ENCODE measurements around the gene FBLN1. TPM values are rescaled to one million over a fixed set of nuclear protein-coding genes. Genes with fewer than 3 reads are reported as not detected.
"Not testable (repeated sequence)": the region's sequence is repeated elsewhere in the genome, so short reads cannot be mapped to it uniquely, and the experiment has no call there.

The FBLN1 gene
- polyA plus RNA-seq, 3 donors: 79.1 to 105 (median 97.9) TPM

DNA sequence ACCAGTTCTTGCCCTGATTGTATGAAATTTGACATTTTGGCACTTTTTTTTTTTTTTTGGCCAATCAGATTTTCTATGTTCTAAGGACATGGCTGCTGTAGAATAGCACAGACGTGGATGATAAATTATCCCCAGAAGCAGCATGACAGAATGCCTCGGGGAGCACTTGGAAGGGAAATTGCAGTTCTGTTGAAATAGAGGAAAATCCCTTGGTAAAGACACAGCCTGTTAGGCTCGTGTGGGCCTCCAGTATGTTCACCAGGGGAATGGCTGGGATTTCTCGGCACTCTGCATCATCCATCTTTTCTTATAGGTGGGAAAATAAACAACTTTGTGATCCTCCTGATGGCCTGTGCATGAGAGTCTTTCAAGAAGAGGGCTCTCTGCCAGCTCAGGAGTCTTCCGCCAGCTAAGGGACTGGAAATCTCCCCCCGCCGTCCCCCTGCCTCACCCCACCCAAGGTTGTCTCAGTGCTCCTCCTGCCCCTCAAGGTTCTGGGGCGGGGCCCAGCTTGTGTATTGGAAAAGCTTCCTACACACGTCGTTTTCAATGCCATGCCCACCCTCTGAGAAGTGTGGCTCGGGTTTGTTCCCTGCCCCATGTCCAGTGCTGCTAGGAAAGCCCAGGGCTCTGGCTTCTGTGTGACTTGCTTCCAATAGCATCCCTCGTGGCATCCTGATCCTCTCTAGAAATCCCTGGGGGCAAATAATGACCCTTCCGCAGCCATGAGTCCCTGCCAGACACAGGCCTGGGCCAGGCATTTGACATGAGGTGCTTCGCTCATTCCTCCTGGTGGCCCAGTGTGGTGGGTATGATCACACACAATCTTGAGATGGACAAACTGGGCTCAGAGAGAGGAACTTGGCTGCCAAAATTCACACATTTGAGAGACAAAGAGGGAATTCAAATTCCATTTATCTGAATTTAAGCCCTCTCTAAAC is 98.4 kb downstream of the FBLN1 start:
- no peak for DNase-seq (ENCODE audit: low read depth in 3 of 3, low spot score in 2 of 3)

DNA sequence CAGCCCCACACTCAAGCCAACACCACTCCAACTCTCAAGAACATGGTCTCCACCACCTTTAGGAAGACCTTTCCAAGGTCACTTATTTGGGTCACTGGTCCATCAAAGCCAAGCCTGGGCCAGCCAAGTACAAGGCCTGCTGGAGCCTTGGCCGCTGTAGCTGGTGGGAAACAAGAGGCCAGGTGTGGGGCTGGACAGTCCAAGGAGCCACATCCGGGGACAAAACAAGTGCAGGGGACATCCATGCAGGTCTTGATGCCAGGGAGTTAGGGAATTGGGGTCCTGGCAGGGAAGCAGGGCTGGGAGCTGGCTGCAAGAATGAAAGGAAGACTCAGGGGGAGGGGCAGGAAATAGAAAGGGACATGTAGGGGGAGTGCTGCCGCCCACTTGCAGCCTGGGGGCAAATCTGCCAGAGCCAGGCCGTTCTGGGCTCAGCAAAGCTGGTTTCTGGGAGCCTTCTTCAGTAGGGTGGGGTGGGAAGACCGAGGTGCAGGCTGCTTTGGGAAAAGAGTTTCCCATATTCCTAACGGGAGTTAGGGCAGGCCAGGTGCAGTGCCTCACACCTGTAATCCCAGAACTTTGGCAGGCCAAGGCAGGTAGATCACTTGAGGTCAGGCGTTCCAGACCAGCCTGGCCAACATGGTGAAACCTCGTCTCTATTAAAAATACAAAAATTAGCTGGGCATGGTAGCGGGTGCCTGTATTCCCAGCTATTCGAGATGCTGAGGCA is 99.5 kb downstream of the FBLN1 start:
- DNase-seq (ENCODE audit: low read depth in 3 of 3, low spot score in 2 of 3): no peak

DNA sequence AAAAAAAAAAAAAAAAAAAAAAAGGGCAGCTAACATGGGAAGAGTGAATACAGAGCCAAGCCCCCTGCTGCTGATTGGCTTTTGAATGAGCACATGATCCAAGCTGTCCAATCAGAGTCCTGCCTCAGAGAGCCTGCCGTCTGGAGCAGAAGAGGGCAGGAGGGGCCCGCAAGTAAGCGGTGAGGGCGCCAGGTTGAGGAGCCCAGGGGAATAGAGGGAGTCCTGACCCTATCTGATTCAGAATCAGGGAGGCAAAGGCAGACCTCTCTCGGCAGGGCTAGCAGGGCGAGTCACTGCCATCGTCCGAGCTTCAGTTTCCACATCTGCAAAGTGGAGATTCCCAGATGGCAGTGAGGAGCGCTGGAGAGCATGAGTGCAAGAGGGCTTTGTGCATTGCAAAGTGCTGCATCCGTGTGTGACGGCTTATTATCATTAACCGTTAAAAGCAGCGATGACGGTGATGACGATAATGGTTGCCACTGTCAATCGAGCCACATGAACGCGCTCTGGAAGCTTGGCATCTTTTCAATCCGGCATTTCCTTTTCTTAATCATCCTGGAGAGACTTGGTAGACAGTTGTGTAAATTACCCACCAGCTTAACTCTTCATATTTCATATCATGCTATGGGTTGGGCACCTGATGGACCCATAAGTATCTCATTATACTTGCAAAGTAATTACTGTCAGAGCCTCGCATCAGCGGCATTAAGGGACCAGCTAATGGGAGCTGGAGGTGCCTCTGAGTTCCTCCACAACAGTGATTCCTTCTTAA is 100.3 kb downstream of the FBLN1 start:
- DNase-seq (ENCODE audit: low read depth in 3 of 3, low spot score in 2 of 3): no peak

DNA sequence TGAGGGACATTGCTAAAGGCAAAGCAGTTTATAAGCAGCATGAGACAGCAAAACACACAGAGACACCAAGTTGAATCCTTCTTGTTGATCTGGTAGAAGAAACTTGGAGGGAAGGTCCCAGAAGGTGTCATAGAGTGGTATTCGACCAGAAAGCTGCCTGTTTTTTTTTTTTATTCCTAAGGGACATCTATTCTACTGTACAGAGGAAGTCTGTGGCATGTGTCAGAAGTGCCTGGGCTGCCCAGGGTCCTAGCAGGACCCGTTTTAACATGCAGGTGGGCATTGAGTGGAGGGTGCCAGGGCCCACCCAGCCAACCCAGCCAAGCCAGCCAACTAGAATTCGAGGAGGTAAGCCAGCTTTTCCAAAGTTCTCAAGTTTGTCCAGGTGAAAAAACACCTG is 100.9 kb downstream of the FBLN1 start:
- DNase-seq (ENCODE audit: low read depth in 3 of 3, low spot score in 2 of 3): no peak

DNA sequence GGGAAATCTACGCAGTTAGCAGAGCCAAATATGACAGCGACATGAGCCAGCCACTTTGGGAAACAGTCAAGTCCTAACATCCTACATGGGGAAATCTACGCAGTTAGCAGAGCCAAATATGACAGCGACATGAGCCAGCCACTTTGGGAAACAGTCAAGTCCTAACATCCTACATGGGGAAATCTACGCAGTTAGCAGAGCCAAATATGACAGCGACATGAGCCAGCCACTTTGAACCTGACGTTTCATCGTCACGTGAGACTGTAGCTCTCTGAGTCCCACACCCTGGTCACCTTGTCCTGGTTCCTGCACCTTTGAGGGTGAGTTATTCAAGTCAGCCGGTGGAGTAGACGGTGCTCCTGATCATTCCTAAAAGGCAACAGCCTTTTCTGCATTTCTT is 105.4 kb downstream of the FBLN1 start:
- DNase-seq (ENCODE audit: low read depth in 3 of 3, low spot score in 2 of 3): not testable (repeated sequence)

DNA sequence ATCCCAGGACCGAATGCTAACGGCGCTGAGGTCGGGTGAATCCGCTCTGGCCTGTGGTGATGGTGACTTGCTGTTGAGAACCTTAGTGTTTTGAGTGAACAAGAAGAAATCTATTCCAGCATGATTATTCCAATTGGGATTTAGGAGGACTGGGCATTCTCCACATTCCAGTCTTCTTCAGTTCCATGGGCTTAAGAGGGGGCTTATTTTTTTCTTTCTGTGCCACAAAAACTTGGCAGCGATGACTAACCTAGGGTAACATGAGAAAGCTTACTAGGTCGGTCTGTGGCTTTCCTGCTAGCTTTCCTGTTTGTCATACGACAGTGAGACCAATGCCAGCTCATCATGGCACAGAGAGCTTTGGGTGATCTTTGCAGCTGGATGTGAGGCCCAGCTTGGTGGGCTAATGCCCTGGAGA is 106.1 kb downstream of the FBLN1 start:
- DNase-seq (ENCODE audit: low read depth in 3 of 3, low spot score in 2 of 3): no peak

DNA sequence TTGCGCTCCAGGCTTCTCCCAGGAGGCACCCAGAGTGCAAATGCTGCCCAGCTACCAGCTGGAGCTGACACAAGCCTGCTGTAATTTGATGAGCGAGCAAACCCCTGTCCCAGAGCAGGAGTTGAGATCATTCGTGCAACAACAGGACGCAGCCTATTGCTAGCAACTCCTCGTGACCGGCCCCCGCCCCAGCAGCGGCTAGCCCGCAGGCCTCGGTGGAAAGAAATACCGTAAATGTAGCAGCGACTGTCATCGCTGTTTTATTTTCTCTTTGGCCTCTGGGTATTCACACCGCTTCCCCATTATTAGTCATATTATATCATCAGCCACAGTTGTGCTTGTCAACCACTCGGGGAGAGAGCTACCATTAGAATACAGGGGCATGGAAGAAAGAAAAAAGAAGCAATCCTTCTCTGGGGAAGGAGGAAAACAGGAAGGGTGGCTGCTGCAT is 109.8 kb downstream of the FBLN1 start:
- DNase-seq (ENCODE audit: low read depth in 3 of 3, low spot score in 2 of 3): no peak

DNA sequence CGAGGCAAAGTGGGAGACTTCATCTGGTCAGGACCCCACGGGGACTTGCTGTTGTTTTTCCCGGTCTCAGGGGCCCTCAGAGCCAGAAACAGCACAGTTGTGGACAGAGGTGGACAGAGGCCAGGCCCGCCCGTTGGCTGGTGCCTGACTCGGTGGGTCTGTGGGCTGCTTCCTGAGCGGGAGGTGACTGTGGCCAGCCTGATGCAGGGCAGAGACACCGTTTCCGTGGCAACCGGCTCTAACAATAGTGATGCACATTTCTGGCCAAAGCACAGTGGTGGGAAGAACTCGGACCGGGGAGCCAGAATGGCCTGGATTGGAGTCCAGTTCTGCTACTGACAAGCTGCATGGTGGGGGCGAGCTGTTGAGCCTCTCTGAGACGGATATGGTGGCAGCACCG is 110.3 kb downstream of the FBLN1 start:
- DNase-seq (ENCODE audit: low read depth in 3 of 3, low spot score in 2 of 3): no peak

DNA sequence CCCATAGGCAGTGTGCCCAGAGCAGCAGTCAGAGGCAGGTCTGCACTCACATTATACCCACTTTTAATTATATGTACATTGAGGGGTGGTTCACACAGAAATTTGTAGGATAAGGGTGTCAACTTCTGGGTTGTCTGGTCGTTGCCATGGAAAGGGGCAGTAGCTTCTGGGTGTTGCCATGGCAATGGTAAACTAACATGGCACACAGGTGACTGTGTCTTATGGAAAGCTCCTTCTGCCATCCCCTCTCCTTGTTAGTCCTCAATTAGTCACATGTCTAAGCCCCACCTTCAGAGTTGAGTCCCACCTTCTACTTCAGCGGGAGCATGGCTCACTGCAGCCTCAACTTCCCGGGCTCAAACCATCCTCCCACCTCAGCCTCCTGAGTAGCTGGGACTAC is 112.7 kb downstream of the FBLN1 start:
- no peak for DNase-seq (ENCODE audit: low read depth in 3 of 3, low spot score in 2 of 3)

DNA sequence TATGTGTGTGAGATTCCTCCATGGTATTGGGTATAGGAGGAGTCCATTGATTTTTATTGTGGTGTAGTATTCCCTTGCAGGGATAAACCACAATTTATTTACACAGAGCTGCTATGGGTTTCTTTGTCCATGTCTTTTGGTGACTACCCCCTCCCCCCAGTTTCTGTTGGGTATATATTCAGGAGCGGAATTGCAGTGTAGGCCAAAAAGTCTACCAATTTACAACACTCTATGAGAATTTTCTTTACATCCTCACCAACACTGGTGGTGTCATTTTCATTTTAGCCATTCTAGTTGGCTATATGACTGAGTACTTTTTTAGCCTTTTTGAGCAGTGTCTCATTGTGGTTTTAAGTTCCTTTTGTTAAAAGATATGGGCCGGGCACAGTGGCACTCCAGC is 113.7 kb downstream of the FBLN1 start:
- no peak for DNase-seq (ENCODE audit: low read depth in 3 of 3, low spot score in 2 of 3)

DNA sequence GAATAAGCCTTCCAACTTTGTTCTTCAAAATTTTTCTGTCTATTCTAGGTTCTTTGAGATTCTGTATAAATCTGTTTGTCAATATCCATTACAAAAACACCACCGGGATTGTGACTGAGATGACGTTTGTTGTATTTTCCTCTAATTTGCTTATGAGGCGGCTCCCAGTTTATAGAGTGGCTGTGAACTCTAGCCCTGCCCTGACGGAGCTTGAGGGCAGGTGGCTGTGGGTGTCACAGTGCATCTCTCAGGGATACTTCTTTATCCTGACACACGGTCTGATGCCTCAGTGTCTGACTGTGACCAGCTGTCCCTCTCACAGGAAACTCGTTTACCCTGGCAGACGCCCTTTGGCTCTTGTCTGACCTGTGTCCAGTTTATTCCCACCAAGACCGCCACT is 115.3 kb downstream of the FBLN1 start:
- no peak for DNase-seq (ENCODE audit: low read depth in 3 of 3, low spot score in 2 of 3)

DNA sequence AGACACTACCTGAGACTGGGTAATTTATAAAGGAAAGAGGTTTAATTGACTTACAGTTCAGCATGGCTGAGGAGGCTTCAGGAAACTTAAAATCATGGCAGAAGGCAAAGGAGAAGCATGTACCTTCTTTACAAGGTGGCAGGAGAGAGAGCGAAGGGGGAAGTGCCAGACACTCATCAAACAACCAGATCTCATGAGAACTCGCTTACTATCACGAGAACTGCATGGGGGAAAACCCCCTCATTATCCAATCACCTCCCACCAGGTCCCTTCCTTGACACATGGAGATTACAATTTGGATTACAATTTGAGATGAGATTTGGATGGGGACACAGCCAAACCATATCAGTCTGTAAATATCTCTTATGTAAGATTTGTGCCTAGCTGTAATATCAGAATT is 118.0 kb downstream of the FBLN1 start:
- DNase-seq (ENCODE audit: low read depth in 3 of 3, low spot score in 2 of 3): no peak

DNA sequence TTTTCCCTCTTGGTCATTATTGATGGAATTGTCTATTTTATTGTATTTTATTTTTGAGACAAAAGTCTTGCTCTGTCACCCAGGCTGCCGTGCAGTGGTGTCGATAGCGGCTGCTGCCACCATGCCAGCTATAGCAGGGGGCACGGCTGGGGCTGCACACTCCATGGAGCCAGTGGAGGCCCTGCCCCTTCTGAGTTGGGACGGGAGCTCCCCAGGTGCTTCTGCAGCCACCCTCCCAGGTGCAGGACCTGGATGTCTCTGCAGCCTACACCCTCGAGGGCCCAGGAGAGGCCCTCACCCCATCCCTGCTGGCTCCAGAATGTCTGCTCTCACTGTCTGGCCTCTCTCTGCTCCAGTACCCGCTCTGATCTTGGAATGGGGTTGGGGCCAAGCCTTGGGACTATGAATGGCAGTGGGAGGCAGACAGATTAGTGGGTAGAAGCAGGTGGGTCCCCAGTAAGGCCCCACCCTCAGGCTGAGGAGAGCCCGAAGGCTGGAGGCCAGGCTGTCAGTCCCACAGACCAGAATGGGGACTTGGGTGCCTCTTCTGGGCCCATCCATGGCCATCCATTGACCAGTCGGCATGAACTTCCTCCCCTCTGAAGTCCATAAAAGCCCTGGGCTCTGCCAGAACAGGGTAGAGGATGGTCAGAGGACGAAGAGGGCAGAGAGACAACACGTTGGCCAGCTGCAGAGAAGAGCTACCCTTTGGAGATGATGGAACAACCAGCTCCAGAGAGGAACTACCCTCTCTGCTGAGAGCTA is 119.3 kb downstream of the FBLN1 start:
- no peak for DNase-seq (ENCODE audit: low read depth in 3 of 3, low spot score in 2 of 3)

DNA sequence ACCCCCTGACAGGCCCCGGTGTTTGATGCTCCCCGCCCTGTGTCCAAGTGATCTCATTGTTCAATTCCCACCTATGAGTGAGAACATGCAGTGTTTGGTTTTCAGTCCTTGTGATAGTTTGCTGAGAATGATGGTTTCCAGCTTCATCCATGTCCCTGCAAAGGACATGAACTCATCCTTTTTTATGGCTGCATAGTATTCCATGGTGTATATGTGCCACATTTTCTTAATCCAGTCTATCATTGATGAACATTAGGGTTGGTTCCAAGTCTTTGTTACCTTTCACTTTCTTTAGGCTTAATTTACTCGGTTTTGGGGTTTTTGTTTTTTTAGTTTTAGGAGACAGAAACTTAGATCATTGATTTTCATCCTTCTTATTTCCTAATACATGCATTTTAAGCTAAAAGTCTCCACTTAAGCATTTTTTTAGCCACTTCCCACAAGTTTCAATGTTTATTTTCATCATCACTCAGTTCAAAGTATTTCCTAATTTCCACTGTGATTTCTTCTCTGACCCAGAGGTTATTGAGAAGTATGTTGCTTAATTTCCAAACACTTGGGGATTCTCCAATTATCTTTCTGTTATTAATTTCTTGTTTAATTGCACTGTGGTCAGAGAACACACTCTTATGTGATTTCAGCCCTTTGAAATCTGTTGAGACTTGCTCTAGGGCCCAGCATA is 120.9 kb downstream of the FBLN1 start:
- not testable (repeated sequence) for DNase-seq (ENCODE audit: low read depth in 3 of 3, low spot score in 2 of 3)

DNA sequence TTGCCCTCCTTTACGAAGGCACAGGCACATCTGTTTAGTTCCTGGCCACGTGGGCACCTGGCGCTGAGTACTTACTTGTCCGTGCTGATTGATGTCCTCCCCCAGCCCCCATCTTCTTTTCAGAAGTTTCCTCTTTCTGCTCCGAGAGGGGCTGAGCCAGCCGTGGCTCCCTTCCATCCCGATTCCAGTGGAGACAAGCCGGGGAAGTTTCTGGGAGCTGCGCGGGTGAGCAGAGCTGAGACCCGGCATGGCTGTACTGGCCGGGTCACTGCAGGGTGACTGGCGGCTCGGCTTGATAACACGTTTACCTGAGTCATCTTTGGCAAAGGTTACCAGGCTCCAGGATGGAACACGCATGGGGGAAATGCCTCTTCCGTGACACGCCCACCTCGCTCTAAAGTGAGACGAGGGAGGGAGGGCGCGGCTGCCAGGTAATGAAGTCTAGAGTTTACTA is 123.5 kb downstream of the FBLN1 start:
- DNase-seq (ENCODE audit: low read depth in 3 of 3, low spot score in 2 of 3): no peak

DNA sequence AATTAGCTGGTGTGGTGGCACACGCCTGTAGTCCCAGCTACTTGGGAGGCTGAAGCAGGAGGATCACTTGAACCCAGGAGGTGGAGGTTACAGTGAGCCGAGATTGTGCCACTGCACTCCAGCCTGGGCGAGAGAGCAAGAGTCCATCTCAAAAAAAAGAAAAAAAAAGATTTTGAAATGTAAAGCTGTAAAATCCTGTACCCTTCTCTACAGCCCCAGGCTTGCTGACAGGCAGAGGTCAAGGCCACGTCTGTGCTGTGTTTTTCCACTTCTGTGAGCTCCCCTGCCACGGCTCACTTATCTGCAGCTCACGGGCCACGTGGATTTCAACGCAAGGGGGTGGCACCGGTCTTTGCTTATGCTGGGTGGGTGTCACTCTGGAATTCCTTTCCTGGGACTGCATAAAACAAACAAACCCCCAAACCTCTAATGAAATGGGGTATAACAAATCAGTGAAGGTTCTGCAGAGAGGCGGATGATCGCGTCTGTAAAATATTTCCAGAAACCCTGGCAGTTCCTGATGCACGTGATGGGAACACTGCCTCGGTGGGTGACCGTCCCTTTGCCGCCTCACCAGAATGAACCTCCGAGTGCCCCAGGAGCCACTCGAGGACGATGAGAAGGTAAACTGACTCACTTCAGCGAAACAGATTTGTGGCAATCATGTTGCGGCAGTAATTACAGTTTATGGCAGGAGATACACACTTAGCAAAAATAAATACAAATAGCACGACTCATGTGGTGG is 125.0 kb downstream of the FBLN1 start:
- no peak for DNase-seq (ENCODE audit: low read depth in 3 of 3, low spot score in 2 of 3)

DNA sequence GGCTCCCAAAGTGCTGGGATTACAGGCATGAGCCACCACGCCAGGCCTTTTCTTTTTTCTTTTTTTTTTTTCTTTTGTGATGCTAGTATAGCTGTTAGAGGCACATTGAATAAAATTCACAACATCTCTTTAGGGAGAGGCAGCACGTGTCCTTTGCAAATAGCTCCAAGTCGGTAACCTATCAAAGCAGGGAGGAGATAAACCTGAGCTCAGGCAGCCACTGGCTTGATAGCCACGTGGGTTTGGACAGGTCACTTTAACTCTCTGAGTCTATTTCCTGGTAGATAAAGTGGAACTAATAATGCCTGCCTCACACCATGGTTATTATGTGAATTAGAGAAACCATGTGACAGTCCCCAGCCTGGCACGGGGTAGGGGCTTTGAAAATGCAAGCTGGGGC is 125.8 kb downstream of the FBLN1 start:
- no peak for DNase-seq (ENCODE audit: low read depth in 3 of 3, low spot score in 2 of 3)

DNA sequence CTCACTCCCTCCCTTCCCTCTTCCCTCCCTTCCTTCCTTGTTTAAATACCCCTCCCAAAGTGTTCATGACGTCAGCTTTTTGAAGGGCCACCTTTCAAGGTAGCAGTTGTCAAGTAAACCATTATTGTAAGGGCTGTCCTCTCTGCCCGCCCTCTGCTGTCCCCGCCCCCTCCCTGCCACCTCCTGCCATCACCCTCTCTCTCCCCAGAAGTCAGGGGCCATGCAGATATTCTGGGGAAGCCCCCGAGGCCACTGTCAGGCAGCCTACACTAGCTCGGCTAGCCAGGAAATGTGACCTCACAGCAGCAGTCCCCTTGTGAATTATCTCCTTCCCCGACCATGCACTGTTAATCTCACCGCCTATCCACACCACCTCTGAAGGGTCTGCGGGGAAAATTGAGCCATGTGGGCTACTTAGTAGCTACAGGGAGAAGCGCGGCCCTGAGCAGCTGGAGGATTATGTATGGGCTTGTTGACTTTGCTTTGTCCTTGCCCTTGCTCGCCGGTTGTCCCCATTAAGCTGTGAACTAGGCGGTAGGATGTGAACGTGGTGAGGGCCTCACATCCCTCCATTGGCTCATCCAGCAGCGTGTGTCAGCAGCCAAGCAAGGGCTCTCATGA is 126.9 kb downstream of the FBLN1 start:
- no peak for DNase-seq (ENCODE audit: low read depth in 3 of 3, low spot score in 2 of 3)

DNA sequence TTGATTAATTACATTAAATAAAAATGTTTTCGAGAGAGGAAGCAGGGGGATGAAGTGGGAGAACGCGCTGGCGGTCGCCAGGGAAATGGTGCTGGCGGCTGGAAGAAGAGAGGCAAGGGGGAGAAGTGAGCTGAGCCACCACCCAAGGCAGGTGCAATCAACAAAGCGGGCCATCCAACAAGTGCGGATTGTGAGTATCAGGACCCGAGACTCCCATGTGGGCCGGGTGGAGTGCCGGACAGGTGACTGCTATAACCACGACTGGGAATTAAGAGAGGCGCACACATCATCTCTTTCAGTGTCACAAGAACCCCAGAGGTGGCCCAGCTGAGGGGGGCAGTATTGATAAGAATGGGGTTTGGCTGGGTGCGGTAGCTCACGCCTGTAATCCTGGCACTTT is 127.8 kb downstream of the FBLN1 start:
- no peak for DNase-seq (ENCODE audit: low read depth in 3 of 3, low spot score in 2 of 3)

All from right renal cortex interstitium (tissue), 3 donors.